ENCODE measurements around the gene UNC13B. TPM values are rescaled to one million over a fixed set of nuclear protein-coding genes. Genes with fewer than 3 reads are reported as not detected.

Gene UNC13B
- total RNA-seq, 1 donor from 2014 or later = 111 TPM

- DNase-seq (ENCODE audit: low spot score, unreplicated experiment) = no peak
- peaks cover 14% of the 10 kb centered on the region for H3K9me3 Mint-ChIP-seq (ENCODE audit: low read depth)
- no peaks in the 10 kb centered on the region for H3K4me1 Mint-ChIP-seq (ENCODE audit: low read depth)
- no peak overlapping the region for H3K27ac Mint-ChIP-seq
- H3K36me3 Mint-ChIP-seq (ENCODE audit: insufficient read depth) = peaks cover 2% of the 10 kb centered on the region
- no peak overlapping the region for H3K4me3 Mint-ChIP-seq (ENCODE audit: low read depth)
- no peak for TF ChIP-seq CTCF (IDR thresholded peaks at IDR 0.05; ENCODE audit: unreplicated experiment)
- H3K27me3 Mint-ChIP-seq = no peaks in the 10 kb centered on the region
Observed at GRCh38 chr9:35432076-35432475, 270.3 kb downstream of the UNC13B start.

- H3K4me1 Mint-ChIP-seq (ENCODE audit: low read depth) = no peaks in the 10 kb centered on the region
- H3K36me3 Mint-ChIP-seq (ENCODE audit: insufficient read depth) = no peaks in the 10 kb centered on the region
- no peak for DNase-seq (ENCODE audit: low spot score, unreplicated experiment)
- H3K9me3 Mint-ChIP-seq (ENCODE audit: low read depth) = no peaks in the 10 kb centered on the region
- TF ChIP-seq CTCF (IDR thresholded peaks at IDR 0.05; ENCODE audit: unreplicated experiment) = no peak
- H3K27ac Mint-ChIP-seq = no peak overlapping the region
- H3K4me3 Mint-ChIP-seq (ENCODE audit: low read depth) = no peak overlapping the region
- H3K27me3 Mint-ChIP-seq = no peaks in the 10 kb centered on the region
Observed at GRCh38 chr9:35436933-35437332, 275.1 kb downstream of the UNC13B start.

GRCh38 chr9:35446012-35446411 is 284.2 kb downstream of the UNC13B start:
- H3K4me1 Mint-ChIP-seq (ENCODE audit: low read depth) = peaks cover 9% of the 10 kb centered on the region
- no peaks in the 10 kb centered on the region for H3K36me3 Mint-ChIP-seq (ENCODE audit: insufficient read depth)
- DNase-seq (ENCODE audit: low spot score, unreplicated experiment) = no peak
- no peak for TF ChIP-seq CTCF (IDR thresholded peaks at IDR 0.05; ENCODE audit: unreplicated experiment)
- no peaks in the 10 kb centered on the region for H3K27me3 Mint-ChIP-seq
- no peak overlapping the region for H3K27ac Mint-ChIP-seq
- H3K4me3 Mint-ChIP-seq (ENCODE audit: low read depth) = no peak overlapping the region
- H3K9me3 Mint-ChIP-seq (ENCODE audit: low read depth) = no peaks in the 10 kb centered on the region

GRCh38 chr9:35448496-35448895 is 286.7 kb downstream of the UNC13B start:
- Mint-ChIP-seq H3K27ac (no peak overlapping the region), H3K27me3 (no peaks in the 10 kb centered on the region), H3K9me3 (ENCODE audit: low read depth) (no peaks in the 10 kb centered on the region), H3K4me3 (ENCODE audit: low read depth) (no peak overlapping the region), H3K4me1 (ENCODE audit: low read depth) (peaks cover 9% of the 10 kb centered on the region), H3K36me3 (ENCODE audit: insufficient read depth) (no peaks in the 10 kb centered on the region)
- TF ChIP-seq CTCF (IDR thresholded peaks at IDR 0.05; ENCODE audit: unreplicated experiment) = no peak
- no peak for DNase-seq (ENCODE audit: low spot score, unreplicated experiment)

- no peak for DNase-seq (ENCODE audit: low spot score, unreplicated experiment)
- Mint-ChIP-seq H3K9me3 (ENCODE audit: low read depth) (peaks cover 11% of the 10 kb centered on the region), H3K4me3 (ENCODE audit: low read depth) (no peak overlapping the region), H3K27me3 (no peaks in the 10 kb centered on the region), H3K4me1 (ENCODE audit: low read depth) (peaks cover 9% of the 10 kb centered on the region), H3K27ac (no peak overlapping the region), H3K36me3 (ENCODE audit: insufficient read depth) (peaks cover 2% of the 10 kb centered on the region)
- TF ChIP-seq CTCF (IDR thresholded peaks at IDR 0.05; ENCODE audit: unreplicated experiment) = no peak
Observed at GRCh38 chr9:35452481-35452880, 290.7 kb downstream of the UNC13B start.
